HCT116 (cell line): ENCODE measurements around the gene HCN4.

ENCODE experiments used
- ATF3 ChIP-seq: IDR thresholded peaks from 2 replicates; pipeline ENCODE4 v1.6.1; 2012
- CEBPB ChIP-seq: IDR thresholded peaks from 2 replicates; pipeline ENCODE4 v1.6.1; 2012; ENCODE audit warnings: low read depth
- EGR1 ChIP-seq: IDR thresholded peaks from 2 replicates; pipeline ENCODE4 v1.6.1; 2012; ENCODE audit warnings: low read depth
- EZH2 ChIP-seq: fragments of 200-600 bp; sonication (generic); IDR thresholded peaks from 2 replicates; pipeline ENCODE4 v1.6.1; 2017; ENCODE audit warnings: antibody characterized with exemption, mixed run types
- EZH2phosphoT487 ChIP-seq: fragments of 200-600 bp; IDR thresholded peaks from 2 replicates; pipeline ENCODE4 v1.6.1; 2018; ENCODE audit warnings: antibody characterized with exemption, borderline replicate concordance
- FOSL1 ChIP-seq: IDR thresholded peaks from 2 replicates; pipeline ENCODE4 v1.6.1; 2012; ENCODE audit warnings: low read depth
- JUND ChIP-seq: IDR thresholded peaks from 2 replicates; pipeline ENCODE4 v1.6.1; 2012
- POLR2A ChIP-seq: IDR thresholded peaks from 2 replicates; pipeline ENCODE4 v1.7.0; 2011; ENCODE audit warnings: borderline replicate concordance; ENCODE audit not compliant: insufficient read depth, insufficient read length; ENCODE audit errors: extremely low read depth
- POLR2AphosphoS5 ChIP-seq: IDR thresholded peaks from 2 replicates; pipeline ENCODE4 v1.6.1; 2011; ENCODE audit warnings: mild to moderate bottlenecking, low read depth, low read length, moderate library complexity
- RAD21 ChIP-seq: IDR thresholded peaks from 2 replicates; pipeline ENCODE4 v1.6.1; 2012; ENCODE audit warnings: low read depth, mild to moderate bottlenecking
- SP1 ChIP-seq: IDR thresholded peaks from 2 replicates; pipeline ENCODE4 v1.6.1; 2012; ENCODE audit warnings: low read depth
- ZFX ChIP-seq: fragments of 450-650 bp; IDR thresholded peaks from 2 replicates; pipeline ENCODE4 v1.6.1; 2017
- TF ChIP-seq, protein P1 (sequence below), 3 experiments: fragments of 200-600 bp in 1 of 3; sonication (generic) in 1 of 3; IDR thresholded peaks in 2 of 3; conservative IDR thresholded peaks in 1 of 3; 2 replicates each; pipeline ENCODE4 v1.5.1; 2012 to 2017; ENCODE audit warnings: low read depth in 2 of 3, low read length in 2 of 3, antibody characterized with exemption in 1 of 3, borderline replicate concordance in 1 of 3, control low read depth in 1 of 3, mild to moderate bottlenecking in 1 of 3, mixed read lengths in 1 of 3, mixed run types in 1 of 3, moderate library complexity in 1 of 3; ENCODE audit not compliant: insufficient read depth in 1 of 3
- TF ChIP-seq, protein P2 (sequence below): IDR thresholded peaks from 2 replicates; pipeline ENCODE4 v1.6.1; 2012

DNA sequence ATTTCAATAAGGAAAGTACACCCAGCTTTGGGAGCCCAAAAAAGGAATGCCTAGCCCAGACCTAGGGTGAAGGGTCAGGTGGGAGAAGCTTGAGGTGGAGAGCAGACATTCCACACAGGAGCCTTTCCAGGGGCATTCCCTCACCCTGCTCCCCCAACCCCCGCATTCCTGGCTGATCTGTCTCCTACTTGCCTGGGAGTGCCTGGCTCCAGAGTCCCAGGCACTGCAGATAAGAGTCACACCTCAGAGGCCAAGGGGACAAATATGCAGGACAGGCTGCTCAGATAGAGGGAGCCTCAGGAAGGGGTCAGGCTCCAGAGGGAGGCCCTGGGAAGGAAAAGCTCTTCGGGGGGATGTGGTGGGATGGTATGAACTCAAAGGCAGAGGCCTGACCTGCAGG is 20.8 kb upstream of the HCN4 start:
- no peak for TF ChIP-seq POLR2AphosphoS5
- no peak for TF ChIP-seq ZFX
- TF ChIP-seq POLR2A: no peak
- TF ChIP-seq EGR1: no peak
- TF ChIP-seq, protein P1, sequence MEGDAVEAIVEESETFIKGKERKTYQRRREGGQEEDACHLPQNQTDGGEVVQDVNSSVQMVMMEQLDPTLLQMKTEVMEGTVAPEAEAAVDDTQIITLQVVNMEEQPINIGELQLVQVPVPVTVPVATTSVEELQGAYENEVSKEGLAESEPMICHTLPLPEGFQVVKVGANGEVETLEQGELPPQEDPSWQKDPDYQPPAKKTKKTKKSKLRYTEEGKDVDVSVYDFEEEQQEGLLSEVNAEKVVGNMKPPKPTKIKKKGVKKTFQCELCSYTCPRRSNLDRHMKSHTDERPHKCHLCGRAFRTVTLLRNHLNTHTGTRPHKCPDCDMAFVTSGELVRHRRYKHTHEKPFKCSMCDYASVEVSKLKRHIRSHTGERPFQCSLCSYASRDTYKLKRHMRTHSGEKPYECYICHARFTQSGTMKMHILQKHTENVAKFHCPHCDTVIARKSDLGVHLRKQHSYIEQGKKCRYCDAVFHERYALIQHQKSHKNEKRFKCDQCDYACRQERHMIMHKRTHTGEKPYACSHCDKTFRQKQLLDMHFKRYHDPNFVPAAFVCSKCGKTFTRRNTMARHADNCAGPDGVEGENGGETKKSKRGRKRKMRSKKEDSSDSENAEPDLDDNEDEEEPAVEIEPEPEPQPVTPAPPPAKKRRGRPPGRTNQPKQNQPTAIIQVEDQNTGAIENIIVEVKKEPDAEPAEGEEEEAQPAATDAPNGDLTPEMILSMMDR (IDR thresholded peaks at IDR 0.05 in 2 of 3, conservative IDR thresholded peaks at IDR 0.05 in 1 of 3; ENCODE audit: borderline replicate concordance in 1 of 3, insufficient read depth in 1 of 3, low read depth in 2 of 3, low read length in 2 of 3): no peak
- no peak for TF ChIP-seq FOSL1
- TF ChIP-seq JUND: no peak
- no peak for TF ChIP-seq RAD21
- no peak for TF ChIP-seq EZH2phosphoT487
- TF ChIP-seq SP1: no peak
- no peak for TF ChIP-seq EZH2
- TF ChIP-seq, protein P2, sequence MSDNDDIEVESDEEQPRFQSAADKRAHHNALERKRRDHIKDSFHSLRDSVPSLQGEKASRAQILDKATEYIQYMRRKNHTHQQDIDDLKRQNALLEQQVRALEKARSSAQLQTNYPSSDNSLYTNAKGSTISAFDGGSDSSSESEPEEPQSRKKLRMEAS: no peak
- TF ChIP-seq ATF3: no peak
- no peak for TF ChIP-seq CEBPB
